IPS DF 4.7 (cell line): Measurements from ENCODE around the gene GLS2.
"Not testable (repeated sequence)": the region's sequence is repeated elsewhere in the genome, so short reads cannot be mapped to it uniquely, and the experiment has no call there.

Experiments used
- DNase-seq: peaks from one replicate; pipeline ENCODE4 v3.0.0-alpha.2; 2013; ENCODE audit warnings: low spot score; ENCODE audit errors: extremely low read depth

Gene GLS2

DNA sequence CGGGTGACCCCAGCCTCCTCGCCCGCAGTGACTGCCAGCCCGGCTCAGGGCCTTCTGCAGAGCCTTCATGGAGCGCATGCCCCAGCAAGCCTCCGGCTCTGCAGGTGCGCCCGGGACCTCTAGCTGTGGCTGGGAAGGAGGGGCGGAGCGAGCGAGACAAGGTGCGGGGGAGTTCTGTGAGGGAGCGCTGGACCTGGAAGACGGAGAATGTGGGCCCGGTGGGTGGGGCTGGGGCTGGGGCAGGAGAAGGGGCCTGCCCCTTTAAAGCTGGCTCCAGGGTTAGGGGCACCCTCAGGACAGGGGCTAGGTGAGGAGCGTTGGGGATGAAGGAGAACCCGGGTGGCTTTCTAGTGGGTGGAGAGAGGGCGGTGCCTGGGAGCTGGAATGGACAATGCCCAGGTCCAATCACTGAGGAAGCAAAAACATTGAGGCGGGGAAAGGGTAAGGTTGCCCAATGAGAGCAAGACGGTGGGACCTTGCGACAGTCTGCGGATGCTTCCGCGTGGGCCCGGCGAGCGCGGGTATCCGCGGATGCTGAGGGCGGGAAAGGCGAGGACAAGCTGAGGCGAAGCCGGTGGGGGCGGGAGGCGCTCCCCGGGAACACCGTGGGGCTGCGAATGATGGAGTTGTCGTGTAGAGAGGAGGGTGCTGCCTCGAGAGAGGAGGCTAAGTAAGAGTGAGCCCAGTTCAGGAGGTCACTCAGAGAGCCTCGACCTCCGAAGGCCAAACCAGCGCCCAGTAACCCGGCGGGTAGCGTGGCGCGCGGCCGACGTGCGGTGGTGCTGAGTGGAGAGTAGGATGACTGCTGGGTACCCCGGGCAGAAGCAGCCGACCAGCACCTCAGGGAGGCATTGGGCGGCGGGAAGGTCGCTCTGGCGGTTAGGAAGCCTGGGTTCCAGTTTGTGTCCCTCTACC, at the start of gene GLS2:
TSS of gene GLS2 (minus strand) at position 121 of the 915 bp plus-strand sequence. CDS start at position 78, 43 bp downstream.
- DNase-seq, result no peak

DNA sequence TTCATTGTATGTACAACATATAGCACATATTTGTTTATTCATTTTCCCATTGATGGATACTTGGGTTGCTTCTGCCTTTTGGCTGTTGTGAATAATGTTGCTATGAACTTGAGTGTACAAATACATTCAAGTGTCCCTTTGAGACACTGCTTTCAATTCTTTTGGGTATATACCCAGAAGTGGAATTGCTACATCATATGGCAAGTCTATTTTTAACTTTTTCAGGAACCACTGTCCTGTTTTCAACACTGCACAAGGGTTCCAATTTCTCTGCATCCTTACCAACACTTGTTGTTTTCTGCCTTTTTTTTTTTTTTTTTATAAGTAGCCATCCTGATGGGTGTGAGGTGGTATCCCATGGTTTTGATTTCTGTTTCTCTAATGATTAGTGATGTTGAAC, 49.6 kb upstream of the GLS2 start:
- DNase-seq, result no peak

GRCh38 chr12:56530390-56531055, 42.6 kb upstream of the GLS2 start:
- DNase-seq, result no peak

GRCh38 chr12:56529656-56530055, 41.7 kb upstream of the GLS2 start:
- DNase-seq, result no peak

- no peak for DNase-seq
These were observed 40.9 kb upstream of the GLS2 start for GRCh38 chr12:56528846-56529245.

- no peak for DNase-seq
These were observed 34.6 kb upstream of the GLS2 start for GRCh38 chr12:56522411-56523193.

GRCh38 chr12:56521590-56522371, 33.8 kb upstream of the GLS2 start, which contains the start of gene RBMS2:
RBMS2 (plus strand) TSS chr12:56521820; CDS start chr12:56522024, 204 bp downstream.
- peak; percentile 93 for DNase-seq

DNA sequence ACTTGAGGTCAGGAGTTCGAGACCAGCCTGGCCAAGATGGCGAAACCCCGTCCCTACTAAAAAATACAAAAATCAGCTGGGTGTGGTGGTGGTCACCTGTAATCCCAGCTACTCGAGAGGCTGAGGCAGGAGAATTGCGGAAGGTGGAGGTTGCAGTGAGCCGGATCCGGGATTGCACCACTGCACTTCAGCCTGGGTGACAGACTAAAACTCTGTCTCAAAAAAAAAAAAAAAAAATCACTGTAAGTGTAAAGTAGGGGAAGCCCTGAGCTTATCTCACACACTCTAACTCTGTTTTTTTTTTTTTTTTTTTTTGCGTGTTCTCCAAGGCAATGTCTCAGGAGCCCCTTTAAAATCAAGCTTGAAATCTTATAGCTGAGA, 33.2 kb upstream of the GLS2 start:
- no peak for DNase-seq

- no peak for DNase-seq
These were observed 32.5 kb upstream of the GLS2 start for GRCh38 chr12:56520506-56520905.

- no peak for DNase-seq
These were observed 32.1 kb upstream of the GLS2 start for GRCh38 chr12:56520048-56520447.

GRCh38 chr12:56518570-56518969, 30.6 kb upstream of the GLS2 start:
- DNase-seq, result no peak

DNA sequence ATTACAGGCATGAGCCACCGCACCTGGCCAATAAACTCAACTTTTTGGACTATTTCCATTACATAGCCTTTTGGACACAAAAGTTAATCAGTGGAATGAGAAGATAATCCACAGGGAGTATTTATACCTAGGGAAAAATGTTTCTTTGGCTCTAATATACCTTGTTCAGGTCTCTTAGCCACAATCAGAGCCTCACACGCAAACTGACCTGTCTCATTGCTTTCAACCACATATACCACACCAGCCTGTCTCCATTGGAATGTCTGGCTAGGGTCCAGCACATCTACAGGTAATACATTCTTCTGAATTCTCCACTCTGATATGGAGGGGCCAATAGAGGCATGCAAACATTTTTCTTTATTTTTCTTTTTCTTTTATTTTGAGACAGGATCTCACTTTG, 29.9 kb upstream of the GLS2 start:
- DNase-seq, result no peak

DNA sequence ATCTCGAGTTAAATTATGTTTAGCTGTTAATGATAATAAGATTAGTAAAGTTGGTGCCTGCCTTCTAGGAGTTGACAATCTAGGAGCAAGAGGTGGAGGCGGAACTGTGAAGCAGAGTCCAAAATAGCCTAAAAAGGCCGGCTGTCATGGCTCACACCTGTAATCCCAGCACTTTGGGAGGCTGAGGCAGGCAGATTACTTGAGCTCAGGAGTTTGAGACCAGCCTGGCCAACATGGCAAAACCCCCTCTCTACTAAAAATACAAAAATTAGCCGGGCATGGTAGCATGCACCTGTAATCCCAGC, 26.0 kb upstream of the GLS2 start:
- DNase-seq, result not testable (repeated sequence)

DNA sequence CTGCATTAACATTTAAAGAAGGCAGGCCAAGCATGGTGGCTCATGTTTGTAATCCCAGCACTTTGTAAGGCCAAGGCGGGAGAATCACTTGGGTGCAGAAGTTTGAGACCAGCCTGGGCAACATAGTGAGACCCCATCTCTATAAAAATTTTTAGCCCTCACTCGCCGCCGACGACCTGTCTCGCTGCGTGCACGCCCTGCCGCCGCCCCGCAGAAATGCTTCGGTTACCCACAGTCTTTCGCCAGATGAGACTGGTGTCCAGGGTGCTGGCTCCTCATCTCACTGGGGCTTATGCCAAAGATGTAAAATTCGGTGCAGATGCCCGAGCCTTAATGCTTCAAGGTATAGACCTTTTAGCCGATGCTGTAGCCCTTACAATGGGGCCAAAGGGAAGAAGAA, 22.8 kb upstream of the GLS2 start:
- DNase-seq, result no peak

DNA sequence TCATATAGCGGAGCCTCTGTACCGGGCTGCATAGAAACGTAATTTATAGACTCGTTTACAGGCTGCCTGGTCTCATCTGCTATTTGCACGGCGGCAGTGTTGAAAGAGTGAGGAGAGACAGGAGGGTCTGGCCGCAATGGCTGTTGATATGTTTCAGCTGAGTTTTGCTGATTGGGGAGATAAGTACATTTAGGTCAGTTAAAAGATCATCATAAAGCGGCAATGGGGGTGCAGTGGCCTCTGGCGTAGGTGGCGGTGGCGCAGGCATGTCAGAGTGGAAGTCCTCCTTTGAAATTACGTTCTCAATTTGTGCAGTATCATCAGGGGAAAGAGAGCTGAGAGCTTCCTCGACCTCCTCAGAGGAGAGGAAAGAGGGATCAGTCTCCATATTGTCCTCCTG, 11.9 kb upstream of the GLS2 start:
- not testable (repeated sequence) for DNase-seq

- not testable (repeated sequence) for DNase-seq
These were observed 11.5 kb upstream of the GLS2 start for GRCh38 chr12:56499452-56499851.

DNA sequence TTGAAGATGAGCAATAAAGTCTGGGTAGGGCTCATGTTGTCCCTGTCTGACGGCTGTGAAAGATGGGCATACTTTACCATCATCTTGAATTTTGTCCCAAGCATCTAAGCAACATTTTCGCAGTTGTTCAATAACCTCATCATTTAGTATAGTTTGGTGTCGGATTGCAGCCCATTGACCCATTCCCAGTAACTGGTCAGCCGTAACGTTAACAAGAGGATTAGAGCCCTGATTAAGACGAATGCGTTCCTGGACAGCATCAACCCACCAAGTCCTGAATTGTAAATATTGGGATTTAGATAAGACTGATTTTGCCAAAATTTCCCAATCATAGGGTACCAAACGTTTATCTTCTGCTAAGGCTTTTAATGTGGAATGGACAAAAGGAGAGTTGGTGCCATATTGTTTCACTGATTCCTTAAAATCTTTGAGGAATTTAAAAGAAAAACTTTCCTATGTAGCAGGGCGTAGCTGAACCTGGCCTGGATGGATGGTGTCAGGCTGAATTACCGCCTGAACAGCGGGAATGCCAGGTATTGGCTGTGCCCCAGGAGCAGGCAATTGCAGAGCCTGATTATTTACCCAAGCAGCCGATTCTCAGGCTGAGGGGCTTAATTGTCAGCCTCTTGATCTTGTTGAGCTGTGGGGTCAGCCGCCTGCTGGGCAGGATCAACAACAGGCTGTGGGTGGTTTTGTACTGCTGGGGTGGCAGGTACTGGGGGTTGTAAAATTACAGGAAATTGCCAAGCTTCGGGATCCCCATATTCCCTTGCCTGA, 10.4 kb upstream of the GLS2 start:
- not testable (repeated sequence) for DNase-seq

GRCh38 chr12:56496704-56497103, 8.7 kb upstream of the GLS2 start:
- DNase-seq, result not testable (repeated sequence)

DNA sequence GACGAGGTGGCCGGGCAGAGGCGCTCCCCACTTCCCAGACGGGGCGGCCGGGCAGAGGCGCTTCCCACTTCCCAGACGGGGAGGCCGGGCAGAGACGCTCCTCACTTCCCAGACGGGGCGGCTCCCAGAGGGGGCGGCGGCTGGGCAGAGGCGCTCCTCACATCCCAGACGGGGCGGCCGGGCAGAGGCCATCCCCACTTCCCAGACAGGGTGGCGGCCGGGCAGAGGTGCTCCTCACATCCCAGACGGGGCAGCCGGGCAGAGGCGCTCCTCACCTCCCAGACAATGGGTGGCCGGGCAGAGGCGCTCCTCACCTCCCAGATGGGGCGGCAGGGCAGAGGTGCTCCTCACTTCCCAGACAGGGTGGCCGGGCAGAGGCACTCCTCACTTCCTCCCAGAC, 6.5 kb upstream of the GLS2 start:
- not testable (repeated sequence) for DNase-seq

GRCh38 chr12:56494106-56494415, 6.1 kb upstream of the GLS2 start:
- DNase-seq, result not testable (repeated sequence)
